Measurements from ENCODE around the gene TBCB.
"Not testable (repeated sequence)": the region's sequence is repeated elsewhere in the genome, so short reads cannot be mapped to it uniquely, and the experiment has no call there.

TBCB gene

DNA sequence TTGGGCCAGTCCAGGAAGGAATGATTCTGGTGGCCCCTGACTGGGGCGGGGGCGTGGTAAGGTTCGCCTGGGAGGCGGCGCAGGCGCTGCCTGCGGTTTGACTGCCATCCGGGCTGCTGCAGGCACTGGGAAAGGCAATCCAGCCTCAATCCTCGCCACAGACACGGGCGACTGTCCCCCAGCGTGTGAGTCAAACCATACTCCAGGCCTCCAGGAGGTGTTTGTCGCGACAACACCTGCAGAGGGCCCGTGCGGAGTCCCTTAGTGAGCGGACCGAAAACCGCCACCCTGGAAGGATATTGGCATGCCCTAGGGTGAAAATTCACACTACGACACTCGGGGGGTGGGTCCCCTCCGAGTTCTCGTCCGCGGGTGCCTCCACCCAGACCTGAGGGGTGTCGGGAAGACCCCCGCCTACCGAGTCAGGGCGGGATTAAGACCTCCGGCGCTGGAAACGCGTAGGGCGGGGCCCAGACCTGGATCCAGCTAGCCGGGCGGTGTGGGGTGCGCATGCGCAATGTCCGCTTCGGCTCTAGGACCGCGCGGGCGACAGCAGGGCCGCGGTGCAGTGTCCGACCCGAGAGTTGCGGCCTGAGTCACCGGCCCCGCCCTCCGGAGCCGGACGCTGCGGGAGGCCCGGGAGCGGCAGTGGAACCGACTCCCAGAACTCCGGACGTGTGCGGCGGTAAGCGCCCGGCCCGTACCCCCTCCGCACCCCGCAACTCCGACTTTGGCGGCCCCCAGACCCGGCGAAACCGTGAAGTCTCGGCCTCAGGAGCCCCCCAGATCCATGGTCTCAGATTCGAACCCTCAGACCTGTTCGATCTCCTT is 24.4 kb downstream of the TBCB start, which contains the start of gene CAPNS1:
CAPNS1 (plus strand) TSS at position 594 of the 831 bp plus-strand sequence. CDS start 946 bp downstream, outside the sequence.
- DNase-seq, result peak; percentile 87

DNA sequence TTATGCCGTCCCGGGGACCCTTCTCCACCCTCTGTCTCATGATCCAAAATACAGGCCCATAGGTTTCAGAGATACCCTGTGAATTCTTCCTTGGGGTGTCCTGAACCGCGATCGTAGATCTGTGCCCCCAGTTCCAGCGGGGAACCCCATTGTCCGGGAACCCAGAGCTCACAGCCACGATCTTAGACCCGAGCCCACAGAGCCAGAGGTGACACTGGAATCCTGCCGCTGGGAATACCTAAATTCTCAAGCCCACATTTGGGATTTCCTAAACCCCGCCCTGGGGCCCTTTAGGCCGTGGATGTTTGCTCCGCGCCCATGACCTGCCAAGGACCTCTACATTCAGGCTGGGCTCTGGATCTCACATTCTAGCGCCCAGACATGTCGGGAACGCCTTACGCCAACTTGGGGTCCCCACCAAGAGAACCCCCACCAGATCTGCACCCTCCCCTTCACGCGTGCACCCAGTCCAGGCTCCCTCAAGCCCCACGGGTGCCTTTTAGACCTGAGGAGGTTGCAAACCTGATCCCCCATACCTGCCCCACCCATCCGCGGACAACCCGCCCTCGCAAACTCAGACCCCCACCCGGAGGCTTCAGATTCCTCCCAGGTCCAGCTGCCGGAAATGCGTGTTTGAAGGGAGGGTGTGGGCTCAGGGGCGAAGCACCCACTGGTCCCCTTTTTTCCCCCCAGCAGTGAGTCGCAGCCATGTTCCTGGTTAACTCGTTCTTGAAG is 25.2 kb downstream of the TBCB start:
- DNase-seq, result no peak

- DNase-seq, result peak; percentile 82
These were observed 26.0 kb downstream of the TBCB start for GRCh38 chr19:36141039-36141927.

GRCh38 chr19:36142046-36142445 is 26.8 kb downstream of the TBCB start:
- DNase-seq, result no peak

GRCh38 chr19:36142496-36142895 is 27.2 kb downstream of the TBCB start:
- DNase-seq, result no peak

GRCh38 chr19:36144624-36145023 is 29.4 kb downstream of the TBCB start:
- no peak for DNase-seq

DNA sequence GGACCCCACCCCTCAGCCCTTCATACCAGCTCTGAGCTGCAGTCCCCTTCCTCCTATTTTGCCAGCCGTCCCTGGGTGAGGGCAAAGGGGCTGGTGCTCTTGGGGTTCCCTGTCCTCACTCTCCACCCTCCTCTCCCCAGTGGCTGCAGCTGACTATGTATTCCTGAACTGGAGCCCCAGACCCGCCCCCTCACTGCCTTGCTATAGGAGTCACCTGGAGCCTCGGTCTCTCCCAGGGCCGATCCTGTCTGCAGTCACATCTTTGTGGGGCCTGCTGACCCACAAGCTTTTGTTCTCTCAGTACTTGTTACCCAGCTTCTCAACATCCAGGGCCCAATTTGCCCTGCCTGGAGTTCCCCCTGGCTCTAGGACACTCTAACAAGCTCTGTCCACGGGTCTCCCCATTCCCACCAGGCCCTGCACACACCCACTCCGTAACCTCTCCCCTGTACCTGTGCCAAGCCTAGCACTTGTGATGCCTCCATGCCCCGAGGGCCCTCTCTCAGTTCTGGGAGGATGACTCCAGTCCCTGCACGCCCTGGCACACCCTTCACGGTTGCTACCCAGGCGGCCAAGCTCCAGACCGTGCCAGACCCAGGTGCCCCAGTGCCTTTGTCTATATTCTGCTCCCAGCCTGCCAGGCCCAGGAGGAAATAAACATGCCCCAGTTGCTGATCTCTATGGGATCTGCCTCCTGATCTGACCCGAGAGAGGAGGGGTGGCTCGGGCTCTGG is 34.6 kb downstream of the TBCB start:
- no peak for DNase-seq

DNA sequence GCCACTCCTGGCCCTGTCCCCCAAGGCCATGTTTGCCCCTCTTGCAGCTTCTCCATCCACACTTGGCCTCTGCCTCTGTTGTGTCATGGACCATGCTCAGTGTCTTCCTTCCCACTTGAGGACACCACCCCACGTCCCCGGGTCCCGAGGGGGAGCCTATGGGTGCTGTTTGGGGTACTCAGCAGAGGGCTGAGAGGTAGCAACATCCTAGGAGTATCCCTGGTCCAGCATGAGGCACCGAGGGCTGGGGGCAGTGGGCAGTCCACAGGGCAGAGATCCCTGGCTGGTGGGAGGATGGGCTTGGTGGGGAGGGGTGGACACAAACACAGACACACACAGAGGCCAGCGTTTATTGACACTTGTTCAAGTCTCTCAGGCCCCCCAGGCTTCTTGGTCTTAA is 35.3 kb downstream of the TBCB start:
- no peak for DNase-seq

GRCh38 chr19:36151144-36152018 is 36.1 kb downstream of the TBCB start:
- DNase-seq, result no peak

DNA sequence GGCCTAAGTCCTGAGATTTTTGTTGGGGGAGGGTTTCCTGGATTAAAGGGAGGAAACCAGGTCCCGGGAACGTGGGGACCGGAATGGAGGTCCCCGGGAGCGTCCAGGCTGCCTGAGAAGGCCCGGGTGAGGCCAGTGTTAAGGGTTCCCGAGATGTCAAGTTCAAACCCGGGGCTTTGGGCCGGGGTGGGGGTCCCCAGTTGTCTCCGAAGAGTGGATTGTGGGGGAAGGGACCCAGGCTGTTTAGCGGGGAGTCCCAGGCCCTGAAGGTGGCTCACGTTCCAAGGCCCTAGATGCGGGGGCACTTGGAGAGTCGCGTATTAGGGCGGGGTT is 36.7 kb downstream of the TBCB start:
- no peak for DNase-seq

GRCh38 chr19:36152352-36153091 is 37.3 kb downstream of the TBCB start, which contains the start of gene COX7A1:
TSS of gene COX7A1 (minus strand) at chr19:36152447. CDS start at chr19:36152407, 40 bp downstream.
- no peak for DNase-seq

GRCh38 chr19:36153126-36153525 is 37.9 kb downstream of the TBCB start:
- DNase-seq, result no peak

- no peak for DNase-seq
These were observed 45.7 kb downstream of the TBCB start for GRCh38 chr19:36160821-36161596.

DNA sequence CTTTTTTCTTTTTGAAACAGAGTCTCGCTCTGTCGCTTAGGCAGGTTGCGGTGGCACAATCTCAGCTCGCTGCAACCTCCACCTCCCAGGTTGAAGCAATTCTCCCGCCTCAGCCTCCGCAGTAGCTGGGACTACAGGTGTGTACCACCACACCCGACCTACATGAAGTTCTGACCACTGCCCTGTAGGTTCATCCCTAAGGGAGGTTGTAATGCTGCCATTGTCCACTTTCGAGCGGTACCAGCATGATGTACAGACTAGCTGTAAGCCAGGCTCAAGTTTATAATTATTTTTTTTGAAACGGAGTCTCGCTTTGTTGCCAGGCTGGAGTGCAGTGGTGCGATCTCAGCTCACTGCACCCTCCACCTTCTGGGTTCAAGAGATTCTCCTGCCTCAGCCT is 48.5 kb downstream of the TBCB start:
- no peak for DNase-seq

DNA sequence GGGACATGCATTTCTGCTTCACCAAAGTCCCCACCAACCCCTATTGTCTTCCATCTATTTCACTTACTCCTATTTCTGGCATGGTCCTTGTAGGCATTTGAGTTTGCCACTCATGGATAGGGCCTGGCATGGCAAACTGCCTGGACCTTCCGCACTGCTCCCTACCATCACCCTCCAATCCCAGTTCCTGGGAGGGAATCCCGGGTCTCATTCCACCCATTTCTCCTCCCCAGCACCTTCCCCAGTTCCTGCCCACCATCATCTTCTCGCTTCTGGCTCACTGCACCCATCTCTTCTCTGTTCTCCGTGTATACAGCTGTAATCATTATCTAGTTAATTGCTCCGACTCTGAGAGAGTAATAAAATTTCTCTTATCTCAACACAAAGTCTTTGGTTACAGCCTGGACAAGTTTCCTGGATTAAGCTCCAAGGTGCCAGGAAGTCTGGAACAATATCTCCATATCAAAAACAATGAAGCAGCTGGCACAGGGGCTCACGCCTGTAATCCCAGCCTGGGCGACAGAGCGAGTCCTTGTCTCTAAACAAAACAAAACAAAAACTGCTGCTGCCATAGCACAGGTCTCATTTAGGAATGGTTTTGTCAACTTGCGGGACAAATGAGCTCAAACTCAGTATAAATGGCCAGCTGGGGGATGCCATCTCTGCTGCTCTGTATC is 54.0 kb downstream of the TBCB start:
- no peak for DNase-seq

DNA sequence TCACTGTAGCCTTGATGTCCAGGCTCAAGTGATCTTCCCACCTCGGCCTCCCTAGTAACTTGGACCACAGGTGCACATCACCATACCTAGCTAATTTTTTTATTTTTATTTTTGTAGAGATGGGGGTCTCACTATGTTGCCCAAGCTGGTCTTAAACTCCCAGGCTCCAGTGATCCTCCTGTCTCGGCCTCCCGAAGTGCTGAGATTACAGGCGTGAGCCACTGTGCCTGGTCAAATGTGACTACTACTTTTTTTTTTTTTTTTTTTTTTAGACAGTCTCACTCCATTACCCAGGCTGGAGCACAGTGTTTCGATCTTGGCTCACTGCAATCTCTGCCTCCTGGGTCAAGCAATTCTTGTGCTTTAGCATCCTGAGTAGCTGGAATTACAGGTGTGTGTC is 57.6 kb downstream of the TBCB start:
- no peak for DNase-seq

DNA sequence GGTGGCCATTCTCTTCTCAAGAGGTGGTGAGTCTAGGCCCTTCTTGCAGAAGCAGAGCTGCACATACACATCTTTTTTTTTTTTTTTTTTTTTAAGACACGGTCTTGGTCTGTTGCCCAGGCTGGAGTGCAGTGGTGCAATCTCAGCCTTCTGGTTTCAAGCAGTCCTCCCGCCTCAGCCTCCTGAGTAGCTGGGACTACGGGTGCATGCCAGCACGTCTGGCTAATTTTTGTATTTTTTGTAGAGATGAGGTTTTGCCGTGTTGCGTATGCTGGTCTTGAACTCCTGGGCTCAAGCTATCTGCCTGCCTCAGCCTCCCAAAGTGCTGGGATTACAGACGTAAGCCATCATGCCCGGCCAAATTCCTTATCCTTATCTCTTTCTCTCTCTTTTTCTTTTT is 58.6 kb downstream of the TBCB start:
- DNase-seq, result not testable (repeated sequence)

Measured in effector CD4-positive, alpha-beta T cell (primary cell).